GM18508 (cell line): ENCODE data around the gene KSR2.
"Not testable (repeated sequence)": the region's sequence is repeated elsewhere in the genome, so short reads cannot be mapped to it uniquely, and the experiment has no call there.

ENCODE experiments used
- ATAC-seq: cut with Tn5 transposase; IDR thresholded peaks from one replicate; pipeline ENCODE4 v1.9.1; 2021; ENCODE audit warnings: moderate number of reproducible peaks; ENCODE audit not compliant: insufficient read depth, unreplicated experiment

The KSR2 gene

DNA sequence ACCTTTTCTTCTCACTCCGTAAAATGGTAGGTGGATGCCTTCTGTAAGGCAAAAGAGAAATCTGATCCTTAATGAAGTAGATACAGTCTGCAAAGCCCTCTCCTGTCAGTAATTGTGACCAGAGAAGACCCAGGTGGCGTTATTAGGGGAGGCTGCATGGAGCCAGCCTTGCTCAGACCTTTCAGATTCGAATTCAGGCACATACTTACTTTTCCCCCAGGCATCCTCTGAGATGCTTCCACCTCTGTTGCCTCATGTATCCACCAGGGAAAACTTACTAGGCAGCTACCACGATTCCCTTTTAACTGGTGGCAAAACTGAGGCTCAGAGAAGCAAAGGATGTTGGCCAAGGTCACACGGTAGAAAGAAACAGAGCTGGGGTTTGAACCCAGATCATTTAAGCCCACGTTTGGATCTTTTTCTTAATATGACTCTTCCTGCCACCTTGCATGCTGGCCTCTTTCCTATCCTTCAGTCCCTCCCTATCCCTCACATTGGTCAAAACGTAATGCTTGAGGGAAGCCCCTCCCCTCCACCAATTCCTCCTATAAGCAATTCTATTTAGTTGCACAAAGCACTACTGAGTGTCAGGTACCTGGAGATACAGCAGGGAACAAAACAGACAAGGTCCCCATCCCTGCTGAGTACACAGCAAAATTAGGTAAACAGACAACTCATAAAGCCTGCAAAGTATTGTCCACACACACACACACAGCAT, 179.4 kb downstream of the KSR2 start:
- no peak for ATAC-seq

GRCh38 chr12:117778656-117779055, 190.1 kb downstream of the KSR2 start:
- ATAC-seq: no peak

- no peak for ATAC-seq
Measured at GRCh38 chr12:117774941-117775775, 193.6 kb downstream of the KSR2 start.

- no peak for ATAC-seq
Measured at GRCh38 chr12:117768860-117769259, 199.9 kb downstream of the KSR2 start.

GRCh38 chr12:117766008-117766407, 202.8 kb downstream of the KSR2 start:
- no peak for ATAC-seq

DNA sequence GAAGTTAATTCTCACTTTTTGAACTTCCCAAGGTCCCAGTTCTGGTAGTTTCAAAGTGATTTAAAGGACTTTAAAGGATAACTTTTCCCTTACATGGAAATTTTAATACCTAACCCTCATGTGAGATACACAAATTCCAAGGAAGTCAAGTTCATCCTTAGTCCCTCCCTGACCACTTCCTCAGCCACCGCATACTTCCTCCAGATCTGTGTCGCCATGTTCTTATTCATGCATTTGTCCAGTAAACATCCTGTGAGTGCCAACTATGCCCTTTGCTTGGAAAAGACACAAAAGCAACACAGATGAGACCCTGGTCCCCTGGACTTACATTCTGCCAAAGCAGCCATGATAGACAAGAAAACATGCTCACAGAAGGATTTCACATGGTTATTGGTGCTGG, 206.6 kb downstream of the KSR2 start:
- no peak for ATAC-seq

DNA sequence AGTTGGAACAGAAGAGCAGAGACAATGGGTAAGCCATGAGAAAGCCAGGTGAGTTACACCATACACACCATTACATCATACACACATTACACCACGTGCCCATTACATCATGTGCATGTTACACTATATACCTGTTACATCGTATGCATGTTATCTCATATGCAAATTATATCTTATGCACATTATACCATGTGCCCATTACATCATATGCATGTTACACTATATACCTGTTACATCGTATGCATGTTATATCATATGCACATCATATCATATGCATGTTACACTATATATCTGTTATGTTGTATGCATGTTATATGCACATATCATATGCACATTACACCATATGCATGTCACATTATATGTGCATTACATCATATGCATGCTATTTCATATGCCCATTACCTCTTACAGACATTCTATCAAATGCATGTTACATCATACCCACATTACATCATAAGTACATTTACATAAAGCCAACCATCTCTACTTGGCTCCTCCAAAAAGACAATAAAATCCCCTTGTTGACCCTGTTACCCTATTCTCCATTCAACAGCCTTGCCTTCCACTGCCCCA, 207.2 kb downstream of the KSR2 start:
- no peak for ATAC-seq

DNA sequence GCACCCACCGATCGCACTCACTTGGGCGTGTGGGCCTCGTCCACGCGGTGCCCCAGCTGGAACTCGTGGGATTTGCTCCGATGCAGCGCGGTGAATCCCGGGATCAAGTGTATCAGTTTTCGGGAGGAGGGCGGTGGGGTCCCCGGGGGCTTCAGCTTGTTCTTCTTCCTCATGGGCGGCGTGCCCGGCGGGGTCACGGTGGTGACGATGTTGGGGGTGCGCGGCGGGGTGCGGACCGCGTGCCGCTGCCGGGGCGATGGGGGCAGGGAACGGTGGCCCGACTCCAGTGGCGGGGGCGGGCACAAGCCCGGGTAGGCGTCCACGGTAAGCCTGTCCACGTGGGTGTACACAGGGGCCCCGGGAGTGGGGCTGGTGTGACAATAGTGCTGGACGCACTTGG, 207.8 kb downstream of the KSR2 start:
- no peak for ATAC-seq

DNA sequence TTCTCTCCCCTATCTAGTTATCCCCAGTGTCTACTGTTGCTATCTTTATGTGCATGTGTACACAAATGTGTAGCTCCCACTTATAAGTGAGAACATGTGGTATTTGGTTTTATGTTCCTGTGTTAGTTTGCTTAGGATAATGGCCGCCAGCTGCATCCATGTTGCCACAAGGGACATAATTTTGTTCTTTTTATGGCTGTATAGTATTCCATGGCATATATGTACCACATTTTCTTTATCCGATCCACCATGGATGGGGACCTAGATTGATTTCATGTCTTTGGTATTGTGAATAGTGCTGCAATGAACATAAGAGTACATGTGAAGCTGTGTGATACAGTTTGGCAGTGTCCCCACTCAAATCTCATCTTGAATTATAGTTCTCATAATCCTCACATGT, 218.1 kb downstream of the KSR2 start:
- no peak for ATAC-seq

GRCh38 chr12:117749431-117749830, 219.4 kb downstream of the KSR2 start:
- ATAC-seq: no peak

DNA sequence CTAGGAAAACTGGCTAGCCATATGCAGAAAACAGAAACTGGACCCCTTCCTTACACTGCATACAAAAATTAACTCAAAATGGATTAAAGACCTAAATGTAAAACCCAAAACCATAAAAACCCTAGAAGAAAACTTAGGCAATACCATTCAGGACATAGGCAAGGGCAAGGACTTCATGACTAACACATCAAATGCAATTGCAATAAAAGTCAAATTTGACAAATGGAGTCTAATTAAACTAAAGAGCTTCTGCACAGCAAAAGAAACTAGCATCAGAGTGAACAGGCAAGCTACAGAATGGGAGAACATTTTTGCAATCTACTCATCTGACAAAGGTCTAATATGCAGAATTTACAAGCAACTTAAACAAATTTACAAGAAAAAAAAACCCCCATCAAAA, 222.4 kb downstream of the KSR2 start:
- not testable (repeated sequence) for ATAC-seq

DNA sequence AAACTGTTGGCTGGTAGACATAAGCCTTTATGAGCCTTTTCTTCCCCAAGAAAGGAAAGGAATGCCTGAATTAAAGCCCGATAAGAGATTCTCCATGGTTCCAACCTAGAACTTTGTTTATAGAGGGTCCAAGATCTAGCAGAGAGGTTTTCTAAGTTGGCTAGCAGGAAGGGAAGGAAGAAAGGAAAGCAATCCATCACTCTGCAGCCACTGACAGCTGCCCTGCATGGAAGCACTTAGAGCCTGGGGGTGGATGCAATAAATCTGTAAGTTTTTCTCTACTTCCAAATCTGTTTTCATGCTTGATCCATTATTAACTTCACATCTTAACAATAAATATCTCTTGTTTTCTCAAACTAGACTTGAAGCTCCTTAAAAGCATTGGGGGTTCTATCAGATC, 224.4 kb downstream of the KSR2 start:
- no peak for ATAC-seq

- ATAC-seq: no peak
Measured at GRCh38 chr12:117743761-117744160, 225.0 kb downstream of the KSR2 start.

- no peak for ATAC-seq
Measured at GRCh38 chr12:117742721-117743120, 226.1 kb downstream of the KSR2 start.

- no peak for ATAC-seq
Measured at GRCh38 chr12:117738233-117738632, 230.6 kb downstream of the KSR2 start.

- no peak for ATAC-seq
Measured at GRCh38 chr12:117733549-117733805, 235.3 kb downstream of the KSR2 start.

GRCh38 chr12:117732761-117733548, 235.8 kb downstream of the KSR2 start:
- no peak for ATAC-seq

DNA sequence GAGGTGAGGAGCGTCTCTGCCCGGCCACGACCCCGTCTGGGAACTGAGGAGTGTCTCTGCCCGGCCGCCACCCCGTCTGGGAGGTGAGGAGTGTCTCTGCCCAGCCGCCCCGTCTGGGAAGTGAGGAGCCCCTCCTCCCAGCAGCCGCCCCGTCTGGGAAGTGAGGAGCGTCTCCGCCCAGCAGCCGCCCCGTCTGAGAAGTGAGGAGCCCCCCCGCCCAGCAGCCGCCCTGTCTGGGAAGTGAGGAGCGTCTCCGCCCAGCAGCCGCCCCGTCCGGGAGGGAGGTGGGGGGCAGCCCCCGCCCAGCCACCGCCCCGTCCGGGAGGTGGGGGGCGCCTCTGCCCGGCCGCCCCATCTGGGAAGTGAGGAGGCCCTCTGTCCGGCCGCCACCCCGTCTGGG, 237.7 kb downstream of the KSR2 start:
- not testable (repeated sequence) for ATAC-seq

DNA sequence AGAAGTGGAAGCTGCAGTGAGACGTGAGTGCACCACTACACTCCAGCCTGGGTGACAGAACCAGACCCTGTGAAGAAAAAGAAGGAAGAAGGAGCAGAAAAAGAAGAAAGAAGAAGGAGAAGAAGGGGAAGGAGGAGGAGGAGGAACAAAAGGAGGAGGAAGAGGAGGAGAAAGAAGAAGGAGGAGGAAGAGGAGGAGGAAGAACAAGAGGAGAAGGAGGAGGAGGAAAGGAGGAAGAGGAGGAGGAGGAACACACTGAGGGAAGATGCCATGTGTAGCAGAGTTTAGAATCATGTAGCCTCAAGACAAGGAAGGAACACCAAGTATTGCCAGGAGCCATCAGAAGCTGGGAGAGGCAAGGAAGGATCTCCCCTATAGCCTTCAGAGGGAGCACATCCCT, 241.5 kb downstream of the KSR2 start:
- ATAC-seq: no peak

GRCh38 chr12:117724543-117724942, 244.2 kb downstream of the KSR2 start:
- no peak for ATAC-seq

DNA sequence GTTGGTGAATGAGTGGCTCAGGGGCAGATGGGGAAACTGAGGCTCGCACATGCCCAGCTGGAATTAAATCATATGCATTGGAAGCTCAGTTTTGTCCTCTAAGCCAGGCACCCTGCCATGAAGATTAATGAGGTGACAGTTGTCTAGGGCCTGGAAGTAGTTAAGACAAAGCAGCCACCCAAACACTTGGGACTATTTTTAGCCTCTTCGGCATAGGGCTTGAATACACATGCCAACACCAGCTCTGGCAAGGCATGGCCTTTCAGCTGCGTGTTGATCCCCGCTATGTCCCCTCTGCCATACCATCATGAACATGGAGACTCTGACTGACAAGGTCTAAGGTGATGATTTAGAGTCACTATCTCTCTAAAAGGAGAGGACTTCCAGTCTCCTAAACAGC, 250.2 kb downstream of the KSR2 start:
- no peak for ATAC-seq
